ENCODE results near the gene ALOX15B. TPM values are rescaled to one million over a fixed set of nuclear protein-coding genes. Genes with fewer than 3 reads are reported as not detected.
A peak's percentile ranks its signal among the peaks of the same experiment; 100 is the strongest.

ALOX15B gene
- 100 to 1,000 TPM in 3 of 6 donors, 10 to 100 TPM in 3; 46.2 to 177 (median 105) TPM for total RNA-seq

DNA sequence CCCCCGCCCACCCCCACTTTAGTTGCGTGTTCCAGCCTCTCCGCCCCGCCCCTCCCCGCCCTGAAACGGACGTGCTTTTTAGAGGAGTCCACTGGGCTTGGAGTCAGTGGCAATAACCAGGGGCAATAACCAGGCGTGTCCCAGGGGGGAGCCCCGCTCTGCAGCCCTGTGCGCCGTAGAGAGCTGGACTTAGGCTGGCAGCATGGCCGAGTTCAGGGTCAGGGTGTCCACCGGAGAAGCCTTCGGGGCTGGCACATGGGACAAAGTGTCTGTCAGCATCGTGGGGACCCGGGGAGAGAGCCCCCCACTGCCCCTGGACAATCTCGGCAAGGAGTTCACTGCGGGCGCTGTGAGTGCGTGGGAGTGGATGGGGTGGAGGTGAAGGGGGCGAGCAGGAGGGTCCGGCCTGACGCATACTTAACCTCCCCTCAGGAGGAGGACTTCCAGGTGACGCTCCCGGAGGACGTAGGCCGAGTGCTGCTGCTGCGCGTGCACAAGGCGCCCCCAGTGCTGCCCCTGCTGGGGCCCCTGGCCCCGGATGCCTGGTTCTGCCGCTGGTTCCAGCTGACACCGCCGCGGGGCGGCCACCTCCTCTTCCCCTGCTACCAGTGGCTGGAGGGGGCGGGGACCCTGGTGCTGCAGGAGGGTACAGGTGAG is at the start of gene ALOX15B:
ALOX15B (plus strand) TSS at position 106 of the 657 bp plus-strand sequence; CDS start at position 203, 97 bp downstream.
- H3K4me3 ChIP-seq = peak within 1 kb of the TSS in 3 of 4 donors; percentile 43 to 57 (median 51)
- peaks cover 15 to 30% (median 22%) of the 10 kb centered on the region in 4 donors for H3K4me1 ChIP-seq
- 12 to 13% methylated on average over 10 to 22 of the region's 37 CpGs for WGBS, 2 donors
- H3K27me3 ChIP-seq = peaks cover 0 to 7% (median 3%) of the 10 kb centered on the region in 4 donors
- ATAC-seq (ENCODE audit: low FRiP score in 2 of 2) (peak; percentile 33 to 76), DNase-seq (peak; percentile 82 to 86)
- no peaks in the 10 kb centered on the region for H3K36me3 ChIP-seq
- TF ChIP-seq EP300 (IDR thresholded peaks at IDR 0.05) = no peak
- peak in 1 of 4 donors; percentile 87 for TF ChIP-seq POLR2A (IDR thresholded peaks at IDR 0.05)
- TF ChIP-seq CTCF (IDR thresholded peaks at IDR 0.05) = no peak
- peak in 1 of 2 donors; percentile 58 for TF ChIP-seq POLR2AphosphoS5 (IDR thresholded peaks at IDR 0.05)
- peak within 1 kb of the TSS; percentile 24 to 96 (median 74) for H3K27ac ChIP-seq
- no peaks in the 10 kb centered on the region for H3K9me3 ChIP-seq

GRCh38 chr17:7989781-7990655 is 48.8 kb upstream of the ALOX15B start:
- Histone ChIP-seq H3K4me3 (peak overlapping the region; percentile 14 to 76 (median 58)), H3K36me3 (no peaks in the 10 kb centered on the region), H3K27ac (peak overlapping the region; percentile 56 to 86 (median 65)), H3K9me3 (no peaks in the 10 kb centered on the region), H3K4me1 (peaks cover 4 to 19% (median 14%) of the 10 kb centered on the region in 4 donors), H3K27me3 (no peaks in the 10 kb centered on the region)
- DNase-seq (peak; percentile 87 to 96), ATAC-seq (ENCODE audit: low FRiP score in 2 of 2) (peak; percentile 92 to 94)
- 3 to 7% methylated on average over 32 to 48 of the region's 59 CpGs for WGBS, 2 donors
- TF ChIP-seq CTCF (IDR thresholded peaks at IDR 0.05) (peak; percentile 96 to 98 (median 98)), POLR2A (IDR thresholded peaks at IDR 0.05) (peak in 2 of 4 donors; percentile 43 to 61), EP300 (IDR thresholded peaks at IDR 0.05) (no peak), POLR2AphosphoS5 (IDR thresholded peaks at IDR 0.05) (peak in 1 of 2 donors; percentile 23)

DNA sequence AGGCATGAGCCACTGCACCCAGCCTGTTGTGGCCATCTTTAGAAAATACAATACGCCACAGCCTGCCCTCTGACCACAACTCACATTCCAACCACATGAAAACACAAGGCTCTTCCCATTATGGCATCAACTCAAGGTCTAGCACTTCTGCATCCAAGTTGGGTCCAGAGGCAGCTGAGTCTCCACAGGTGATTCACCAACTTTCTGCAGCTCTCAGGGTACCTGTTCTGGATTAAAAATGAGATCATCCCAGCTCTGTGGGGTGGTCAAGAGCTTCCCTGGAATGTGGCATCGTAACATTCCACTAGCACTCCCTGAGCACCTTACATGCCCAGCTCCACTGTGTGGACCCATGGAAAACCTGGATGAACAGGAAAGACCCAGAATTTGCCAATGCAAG is 46.3 kb upstream of the ALOX15B start:
- no peaks in the 10 kb centered on the region for H3K27me3 ChIP-seq
- H3K9me3 ChIP-seq = no peaks in the 10 kb centered on the region
- H3K36me3 ChIP-seq = no peaks in the 10 kb centered on the region
- peak in 1 of 2 donors; percentile 46 for ATAC-seq (ENCODE audit: low FRiP score in 2 of 2)
- DNase-seq = peak in 1 of 2 donors; percentile 18
- peaks cover 4 to 23% (median 16%) of the 10 kb centered on the region in 4 donors for H3K4me1 ChIP-seq
- WGBS, 2 donors = 68 to 74% methylated on average over 2 of the region's 2 CpGs
- no peak for TF ChIP-seq POLR2AphosphoS5 (IDR thresholded peaks at IDR 0.05)
- no peak for TF ChIP-seq CTCF (IDR thresholded peaks at IDR 0.05)
- no peak for TF ChIP-seq EP300 (IDR thresholded peaks at IDR 0.05)
- no peak for TF ChIP-seq POLR2A (IDR thresholded peaks at IDR 0.05)
- no peak overlapping the region for H3K4me3 ChIP-seq
- H3K27ac ChIP-seq = no peak overlapping the region

DNA sequence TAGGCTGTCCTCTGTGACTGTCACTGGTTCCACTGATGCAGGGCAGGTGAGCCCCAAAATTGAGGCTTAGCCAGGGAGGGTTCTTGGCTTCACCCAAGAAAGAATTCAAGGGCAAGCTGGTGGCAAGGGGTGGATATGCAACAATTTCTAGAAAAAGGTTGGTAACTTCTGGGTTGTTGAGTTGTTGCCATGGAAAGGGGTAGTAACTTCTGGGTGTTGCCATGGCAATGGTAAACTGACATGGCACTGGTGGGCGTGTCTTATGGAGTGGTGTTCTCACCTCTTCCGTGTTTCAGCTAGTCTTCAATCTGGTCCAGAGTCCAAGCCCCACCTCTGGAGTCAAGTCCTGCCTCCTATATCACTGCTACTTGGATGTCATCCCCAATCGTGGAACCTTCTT is 45.9 kb upstream of the ALOX15B start:
- no peak for ATAC-seq (ENCODE audit: low FRiP score in 2 of 2)
- TF ChIP-seq CTCF (IDR thresholded peaks at IDR 0.05) (no peak), EP300 (IDR thresholded peaks at IDR 0.05) (no peak), POLR2A (IDR thresholded peaks at IDR 0.05) (no peak), POLR2AphosphoS5 (IDR thresholded peaks at IDR 0.05) (no peak)

More for the DNA sequence above, 45.9 kb upstream of the ALOX15B start:
- Histone ChIP-seq H3K9me3 (no peaks in the 10 kb centered on the region), H3K4me3 (no peak overlapping the region), H3K36me3 (no peaks in the 10 kb centered on the region), H3K27me3 (no peaks in the 10 kb centered on the region), H3K4me1 (peaks cover 4 to 23% (median 16%) of the 10 kb centered on the region in 4 donors), H3K27ac (no peak overlapping the region)
- WGBS, 2 donors = 55 to 71% methylated on average over 3 of the region's 3 CpGs
- peak in 1 of 2 donors; percentile 20 for DNase-seq

All from upper lobe of left lung (tissue), 6 donors.